HG02759 (cell line): ENCODE results near the gene RAD17.
"Not testable (repeated sequence)": the region's sequence is repeated elsewhere in the genome, so short reads cannot be mapped to it uniquely, and the experiment has no call there.

Source experiments
- ATAC-seq: cut with Tn5 transposase; IDR thresholded peaks from one replicate; pipeline ENCODE4 v1.9.1; 2021; ENCODE audit warnings: mild to moderate bottlenecking, moderate library complexity; ENCODE audit not compliant: unreplicated experiment

Gene RAD17

GRCh38 chr5:69455428-69455988 is 85.9 kb downstream of the RAD17 start:
- not testable (repeated sequence) for ATAC-seq

GRCh38 chr5:69462170-69462569 is 92.6 kb downstream of the RAD17 start:
- no peak for ATAC-seq
